GM23338 (cell line): ENCODE measurements around the gene PRR13. TPM values are rescaled to one million over a fixed set of nuclear protein-coding genes. Genes with fewer than 3 reads are reported as not detected.

ENCODE experiments used
- ATAC-seq: fragments of 200-7000 bp; cut with Tn5 transposase; 3 replicates; pipeline ENCODE4 v1.9.1; 2020
- DNase-seq: peaks from one replicate; pipeline ENCODE4 v3.0.0-alpha.2; 2015; ENCODE audit warnings: low spot score
- H2AFZ ChIP-seq: fragments of 200-600 bp; sonication (generic); 2 replicates; pipeline ENCODE4 v1.8.0; 2016; ENCODE audit warnings: antibody characterized with exemption, mild to moderate bottlenecking, moderate library complexity
- H3F3A ChIP-seq: fragments of 200-600 bp; sonication (generic); replicated peaks from 2 replicates; pipeline ENCODE4 v1.8.0; 2017; ENCODE audit warnings: antibody characterized with exemption, mixed run types, low read depth
- H3K27ac ChIP-seq: fragments of 200-600 bp; sonication (generic); 2 replicates; pipeline ENCODE4 v1.6.1; 2016; ENCODE audit warnings: low read depth
- H3K27me3 ChIP-seq: fragments of 200-600 bp; sonication (generic); 2 replicates; pipeline ENCODE4 v1.8.0; 2016; ENCODE audit warnings: mild to moderate bottlenecking, mixed run types, moderate library complexity; ENCODE audit not compliant: insufficient read depth
- H3K36me3 ChIP-seq: fragments of 200-600 bp; sonication (generic); 2 replicates; pipeline ENCODE4 v1.8.0; 2016; ENCODE audit warnings: mild to moderate bottlenecking; ENCODE audit not compliant: insufficient read depth
- H3K4me1 ChIP-seq: fragments of 200-600 bp; sonication (generic); 2 replicates; pipeline ENCODE4 v1.8.0; 2016; ENCODE audit warnings: mild to moderate bottlenecking, moderate library complexity; ENCODE audit not compliant: insufficient read depth
- H3K4me2 ChIP-seq: fragments of 200-600 bp; sonication (generic); 2 replicates; pipeline ENCODE4 v1.7.1; 2017; ENCODE audit warnings: mixed run types
- H3K4me3 ChIP-seq: fragments of 200-600 bp; sonication (generic); 2 replicates; pipeline ENCODE4 v1.6.1; 2016; ENCODE audit warnings: mixed run types
- H3K79me2 ChIP-seq: fragments of 200-600 bp; sonication (generic); replicated peaks from 2 replicates; pipeline ENCODE4 v1.8.0; 2017; ENCODE audit warnings: mild to moderate bottlenecking; ENCODE audit not compliant: insufficient read depth
- H3K9me2 ChIP-seq: fragments of 200-600 bp; sonication (generic); 2 replicates; pipeline ENCODE4 v1.8.0; 2017; ENCODE audit not compliant: insufficient read depth
- H4K20me1 ChIP-seq: fragments of 200-600 bp; sonication (generic); replicated peaks from 2 replicates; pipeline ENCODE4 v1.8.0; 2017; ENCODE audit warnings: mild to moderate bottlenecking; ENCODE audit not compliant: insufficient read depth
- H3K27ac Mint-ChIP-seq: 2 replicates; pipeline ENCODE4 v1.8.0; 2020; ENCODE audit warnings: inconsistent platforms, mild to moderate bottlenecking, moderate library complexity, mixed read lengths
- H3K27me3 Mint-ChIP-seq: 3 replicates; pipeline ENCODE4 v1.8.0; 2022; ENCODE audit warnings: low read depth, mild to moderate bottlenecking, moderate library complexity, mixed read lengths, inconsistent platforms; ENCODE audit not compliant: insufficient read depth, poor library complexity
- H3K36me3 Mint-ChIP-seq: 3 replicates; pipeline ENCODE4 v1.8.0; 2021; ENCODE audit warnings: low read depth, mild to moderate bottlenecking, inconsistent platforms, moderate library complexity, mixed read lengths
- H3K4me1 Mint-ChIP-seq: 3 replicates; pipeline ENCODE4 v1.8.0; 2020; ENCODE audit warnings: mild to moderate bottlenecking, inconsistent platforms, mixed read lengths
- H3K4me3 Mint-ChIP-seq: 3 replicates; pipeline ENCODE4 v1.8.0; 2021; ENCODE audit warnings: moderate library complexity, mild to moderate bottlenecking, inconsistent platforms, mixed read lengths
- H3K9me3 Mint-ChIP-seq: 3 replicates; pipeline ENCODE4 v1.8.0; 2020; ENCODE audit warnings: moderate library complexity, mild to moderate bottlenecking, inconsistent platforms, mixed read lengths
- CREB1 ChIP-seq: fragments of 250-450 bp; sonication (Bioruptor Pico); IDR thresholded peaks from 2 replicates; pipeline ENCODE4 v1.5.0; 2020; ENCODE audit warnings: low read depth, mild to moderate bottlenecking, moderate library complexity
- CTCF ChIP-seq, 2 experiments: fragments of 200-600 bp in 1 of 2; sonication (generic) in 1 of 2; conservative IDR thresholded peaks; 2 replicates each; pipeline versions ENCODE4 v1.5.1 to v1.6.1; 2016 to 2017; ENCODE audit warnings: antibody characterized with exemption in 2 of 2, low read depth in 2 of 2, mild to moderate bottlenecking in 2 of 2, moderate library complexity in 1 of 2
- ETS1 ChIP-seq: IDR thresholded peaks from 2 replicates; pipeline ENCODE4 v1.6.1; 2016; ENCODE audit warnings: antibody characterized with exemption
- EZH2 ChIP-seq: fragments of 200-600 bp; sonication (generic); IDR thresholded peaks from one replicate; pipeline ENCODE4 v1.8.0; 2017; ENCODE audit warnings: antibody characterized with exemption, mild to moderate bottlenecking, low read depth; ENCODE audit not compliant: unreplicated experiment
- EZH2phosphoT487 ChIP-seq: fragments of 200-600 bp; sonication (generic); IDR thresholded peaks from one replicate; pipeline ENCODE4 v1.8.1; 2018; ENCODE audit warnings: antibody characterized with exemption; ENCODE audit not compliant: unreplicated experiment
- JUNB ChIP-seq: IDR thresholded peaks from one replicate; pipeline ENCODE4 v1.6.1; 2016; ENCODE audit warnings: antibody characterized with exemption; ENCODE audit not compliant: unreplicated experiment
- NANOG ChIP-seq: IDR thresholded peaks from 2 replicates; pipeline ENCODE4 v1.6.1; 2016; ENCODE audit warnings: antibody characterized with exemption, borderline replicate concordance
- POLR2AphosphoS5 ChIP-seq: IDR thresholded peaks from 2 replicates; pipeline ENCODE4 v1.6.1; 2016; ENCODE audit warnings: antibody characterized with exemption, low read depth
- REST ChIP-seq: IDR thresholded peaks from one replicate; pipeline ENCODE4 v1.6.1; 2018; ENCODE audit warnings: antibody characterized with exemption; ENCODE audit not compliant: unreplicated experiment
- STAT1 ChIP-seq: IDR thresholded peaks from one replicate; pipeline ENCODE4 v1.6.1; 2016; ENCODE audit warnings: antibody characterized with exemption; ENCODE audit not compliant: unreplicated experiment
- ZNF114 ChIP-seq: fragments of 250-450 bp; sonication (Bioruptor Pico); IDR thresholded peaks from 2 replicates; pipeline ENCODE4 v1.5.0; 2020; ENCODE audit warnings: mild to moderate bottlenecking, moderate library complexity
- ZNF331 ChIP-seq: fragments of 250-450 bp; sonication (Bioruptor Pico); IDR thresholded peaks from 2 replicates; pipeline ENCODE4 v1.5.0; 2020; ENCODE audit warnings: low read depth, mild to moderate bottlenecking, moderate library complexity
- ZNF462 ChIP-seq: fragments of 250-450 bp; sonication (Bioruptor Pico); IDR thresholded peaks from 2 replicates; pipeline ENCODE4 v1.5.0; 2020; ENCODE audit warnings: mild to moderate bottlenecking, moderate library complexity
- polyA plus RNA-seq: library from polyadenylated mRNA; unstranded; fragments of >200 nt; fragmentation: Nextera tagmentation; extraction: Ambion mirVana; gene quantifications from 2 replicates; pipeline ENCODE4 v1.2.1, GENCODE V29; 2016
- total RNA-seq: library from RNA; depleted of rRNA; stranded (reverse); fragments of >200 nt; shearing (Covaris generic); gene quantifications from 2 replicates; pipeline ENCODE4 v1.2.3, GENCODE V29; 2014

Gene PRR13
- total and polyA plus RNA-seq, 2 experiments from 2014 or later: 70.5 to 303 TPM

GRCh38 chr12:53464685-53465418 lies 23.3 kb downstream of the PRR13 start:
- H3K27ac ChIP-seq: peak overlapping the region; percentile 67

More at GRCh38 chr12:53464685-53465418, 23.3 kb downstream of the PRR13 start:
- Histone ChIP-seq H3K4me2 (no peak overlapping the region), H3K9me2 (no peaks in the 10 kb centered on the region), H3K4me1 (peaks cover 11% of the 10 kb centered on the region; the same call in 1 of the 2 replicates), H3K79me2 (peaks cover 88% of the 10 kb centered on the region), H3K4me3 (no peak overlapping the region), H3F3A (peaks cover 62% of the 10 kb centered on the region), H3K36me3 (peaks cover 97% of the 10 kb centered on the region), H2AFZ (no peak overlapping the region), H3K27me3 (no peaks in the 10 kb centered on the region), H4K20me1 (peaks cover 90% of the 10 kb centered on the region)
- TF ChIP-seq REST (no peak), CTCF (conservative IDR thresholded peaks at IDR 0.05; ENCODE audit: low read depth in 2 of 2) (no peak), NANOG (no peak), ZNF462 (CRISPR knock-in tag) (no peak), STAT1 (no peak), EZH2 (no peak), EZH2phosphoT487 (no peak), ETS1 (no peak), CREB1 (no peak), JUNB (no peak), POLR2AphosphoS5 (no peak), ZNF331 (CRISPR knock-in tag) (no peak), ZNF114 (CRISPR knock-in tag) (no peak)
- no peak overlapping the region for H3K4me3 Mint-ChIP-seq
- peaks cover 47% of the 10 kb centered on the region for H3K4me1 Mint-ChIP-seq
- no peak overlapping the region for H3K27ac Mint-ChIP-seq
- DNase-seq: no peak
- H3K9me3 Mint-ChIP-seq: no peaks in the 10 kb centered on the region
- no peaks in the 10 kb centered on the region for H3K27me3 Mint-ChIP-seq
- peaks cover 100% of the 10 kb centered on the region for H3K36me3 Mint-ChIP-seq
- ATAC-seq: peak; percentile 17; the same call in 2 of the 3 replicates
